HG02884 (cell line): ENCODE data around the gene CRYGN.

Source experiments
- ATAC-seq: cut with Tn5 transposase; IDR thresholded peaks from one replicate; pipeline ENCODE4 v1.9.1; 2021; ENCODE audit warnings: mild to moderate bottlenecking, moderate library complexity; ENCODE audit not compliant: unreplicated experiment

CRYGN gene

DNA sequence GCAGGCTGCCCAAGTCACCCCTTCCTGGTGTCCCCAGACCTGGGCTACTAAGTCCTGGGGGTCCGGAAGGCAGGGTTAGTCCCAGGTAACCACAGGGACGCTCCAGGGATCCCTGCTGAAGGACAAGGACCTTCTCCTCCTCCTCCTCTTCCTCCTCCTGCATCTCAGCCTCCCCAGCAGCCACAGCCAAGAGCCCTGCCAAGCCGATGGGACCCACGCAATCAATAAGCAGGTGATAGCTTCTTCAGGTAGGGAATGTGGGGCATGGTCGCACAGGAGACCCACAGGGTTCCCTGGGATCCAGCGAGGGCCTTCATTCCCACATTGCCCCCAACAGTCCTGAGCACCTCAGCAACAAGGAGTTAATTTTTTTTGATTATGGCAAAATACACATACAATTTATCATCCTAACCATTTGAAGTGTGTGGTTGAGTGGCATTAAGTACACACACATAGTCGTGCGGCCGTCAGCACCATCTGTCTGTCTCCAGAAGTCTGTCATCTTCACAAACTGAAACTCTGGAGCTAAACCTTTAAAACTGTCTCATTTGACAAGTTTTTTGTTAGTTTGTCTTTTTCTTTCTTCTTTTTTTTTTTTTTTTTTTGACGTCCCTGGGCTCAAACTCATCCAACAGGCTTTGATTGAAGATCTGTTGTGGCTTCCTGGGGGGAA lies 12.1 kb downstream of the CRYGN start:
- no peak for ATAC-seq

- no peak for ATAC-seq
Measured at GRCh38 chr7:151426904-151427704, 12.8 kb downstream of the CRYGN start.

GRCh38 chr7:151426441-151426903 lies 13.5 kb downstream of the CRYGN start:
- no peak for ATAC-seq

- ATAC-seq = no peak
Measured at GRCh38 chr7:151425670-151426440, 14.1 kb downstream of the CRYGN start.

DNA sequence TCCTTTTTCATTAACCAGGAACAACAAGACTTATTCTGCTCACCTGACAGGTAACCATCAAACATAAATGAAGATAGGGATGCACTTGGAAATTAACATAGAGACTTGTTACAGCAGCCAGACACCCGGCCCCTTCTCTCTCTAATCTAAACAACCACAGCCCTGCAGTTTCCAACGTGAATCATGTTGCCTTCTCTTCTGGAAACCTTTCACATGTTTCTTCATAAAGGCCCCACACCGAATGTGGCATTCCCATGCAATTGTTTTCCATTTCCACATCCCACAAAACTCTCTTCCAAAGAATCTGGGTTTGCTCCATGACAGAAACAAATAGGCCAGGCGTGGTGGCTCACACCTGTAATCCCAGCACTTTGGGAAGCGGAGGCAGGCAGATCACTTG lies 15.1 kb downstream of the CRYGN start:
- ATAC-seq = no peak

GRCh38 chr7:151423936-151424335 lies 16.0 kb downstream of the CRYGN start:
- no peak for ATAC-seq

DNA sequence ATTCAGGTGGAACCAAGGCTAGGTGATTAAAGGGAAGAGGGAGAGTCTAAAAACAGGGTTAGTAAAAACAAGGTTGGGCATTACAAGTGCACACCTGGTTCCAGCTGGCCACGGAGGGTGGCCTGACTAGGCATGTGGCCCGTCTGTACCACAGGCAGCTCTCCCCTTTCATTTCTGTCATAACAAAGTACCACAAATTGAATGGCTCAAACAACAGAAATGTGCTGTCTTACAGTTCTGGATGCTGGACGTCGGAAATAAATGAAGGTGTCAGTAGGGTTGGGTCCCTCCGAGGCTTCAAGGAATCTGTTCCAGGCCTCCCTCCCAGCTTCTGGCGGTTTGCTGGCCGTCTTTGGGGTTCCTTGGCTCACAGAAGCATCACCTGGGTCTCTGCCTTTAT lies 16.7 kb downstream of the CRYGN start:
- ATAC-seq = no peak

DNA sequence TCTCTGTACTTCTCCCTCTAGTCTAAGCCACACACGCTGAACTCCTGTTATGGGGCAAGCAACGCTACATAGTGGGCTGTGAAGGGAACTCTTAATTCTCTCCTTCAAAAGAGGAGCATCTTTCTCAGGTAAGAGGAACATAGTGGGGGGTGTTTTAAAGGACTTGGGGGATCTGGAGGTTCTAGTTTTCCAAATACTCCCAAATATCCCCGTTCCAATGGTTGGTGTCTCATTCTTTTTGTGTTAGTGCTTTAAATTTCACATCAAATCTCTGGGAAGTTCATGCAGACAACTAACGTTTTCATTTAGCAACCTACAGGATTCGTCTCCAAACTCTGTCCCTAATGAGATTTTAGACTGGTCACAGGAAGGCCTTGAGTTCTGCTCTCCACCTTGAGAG lies 17.7 kb downstream of the CRYGN start:
- no peak for ATAC-seq

DNA sequence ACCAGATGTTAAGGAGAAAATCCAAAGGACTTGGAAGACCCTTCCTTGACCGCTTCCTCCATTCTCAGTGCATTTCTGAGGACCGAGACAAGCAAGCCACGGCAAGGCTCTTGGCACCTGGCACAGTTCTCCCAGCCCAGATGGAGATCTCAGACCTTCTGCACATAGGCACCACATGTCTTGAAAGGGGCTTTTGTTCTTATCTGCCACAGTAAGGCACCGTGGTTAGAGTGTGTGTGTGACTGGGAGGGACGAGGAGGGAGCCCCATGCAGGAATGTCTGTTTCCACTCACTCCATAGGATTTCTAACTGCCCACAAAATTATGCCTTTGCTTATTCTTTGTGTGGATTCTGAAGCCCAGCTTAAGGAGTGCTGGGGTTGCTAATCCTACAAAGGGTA lies 19.8 kb downstream of the CRYGN start:
- no peak for ATAC-seq

DNA sequence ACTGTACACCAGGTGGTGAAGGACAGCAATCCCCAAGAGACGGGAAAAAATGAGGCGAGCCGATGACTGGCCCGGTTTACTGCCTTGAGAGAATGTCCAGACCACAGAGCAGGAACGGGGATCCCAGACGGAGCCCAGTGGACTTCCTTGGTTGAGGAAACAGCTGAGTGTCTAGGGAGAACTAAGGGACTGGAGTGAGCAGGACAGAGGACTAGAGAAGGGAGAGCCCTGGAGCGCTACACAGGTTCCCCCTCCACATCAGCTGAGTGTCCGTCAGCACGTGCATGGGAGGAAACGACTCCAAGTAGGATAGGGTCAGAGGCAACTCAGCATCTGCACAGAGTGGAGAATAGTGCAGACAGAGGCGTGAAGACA lies 23.0 kb downstream of the CRYGN start:
- ATAC-seq = no peak

DNA sequence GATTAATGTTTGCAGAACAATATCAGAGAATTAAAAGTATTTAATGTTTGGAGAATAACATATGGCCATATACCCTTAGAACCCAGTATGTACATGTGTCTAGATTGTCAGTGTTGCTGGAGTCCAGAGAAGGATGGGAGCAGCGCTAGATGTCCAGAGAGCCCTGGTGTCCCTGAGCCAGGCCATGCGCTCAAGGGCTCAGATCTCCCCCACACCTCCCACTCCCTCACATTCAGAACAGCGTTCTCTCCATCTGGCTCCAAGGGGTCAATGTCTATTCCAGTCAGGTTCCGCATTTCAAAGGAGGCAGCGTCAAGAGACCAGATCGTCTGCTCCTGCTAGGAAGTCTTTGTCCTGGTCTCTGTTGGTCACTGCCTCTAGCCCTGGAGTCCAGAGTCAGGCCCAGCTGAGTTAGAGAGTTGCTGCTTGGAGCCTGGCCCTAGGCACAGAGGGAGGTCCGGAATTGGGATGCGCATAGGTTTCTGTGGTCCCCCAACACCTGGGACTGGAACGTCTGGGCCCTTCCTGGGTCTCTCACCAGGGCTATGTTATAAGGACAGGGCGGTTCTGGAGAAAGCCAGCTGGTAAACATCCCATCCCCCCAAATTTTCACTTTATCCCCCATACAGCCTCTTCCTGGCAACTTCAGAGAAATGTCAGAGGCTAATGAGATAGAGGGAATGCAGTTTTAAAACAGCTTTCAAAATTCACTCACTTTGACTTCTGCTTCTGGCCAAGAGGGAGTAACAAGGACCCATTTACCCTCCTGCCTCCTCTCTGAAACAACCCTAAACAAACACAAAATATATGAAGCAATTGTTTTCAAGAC lies 23.6 kb downstream of the CRYGN start:
- no peak for ATAC-seq

- ATAC-seq = no peak
Measured at GRCh38 chr7:151415375-151416105, 24.4 kb downstream of the CRYGN start.

GRCh38 chr7:151413241-151413640 lies 26.7 kb downstream of the CRYGN start:
- ATAC-seq = no peak

DNA sequence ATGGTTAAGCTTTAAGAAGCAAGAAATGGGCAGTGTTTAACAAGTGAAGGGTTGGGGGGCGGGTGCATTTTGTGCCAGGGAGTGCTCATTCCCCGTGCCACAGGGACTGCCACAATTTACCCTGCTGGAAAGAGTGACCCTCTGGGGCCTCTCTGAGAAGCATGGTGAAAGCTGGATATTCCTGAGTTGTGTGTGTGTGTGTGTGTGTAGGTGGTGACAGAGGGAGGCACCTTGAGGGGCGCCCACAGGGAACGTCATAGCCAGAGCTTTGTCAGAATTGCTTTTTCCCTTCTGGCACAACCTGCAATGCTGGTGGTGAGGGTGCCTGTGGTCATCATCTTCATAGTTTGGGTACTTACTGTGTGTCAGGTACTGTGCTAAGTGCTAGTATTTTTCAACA lies 27.6 kb downstream of the CRYGN start:
- ATAC-seq = no peak

GRCh38 chr7:151411551-151411950 lies 28.4 kb downstream of the CRYGN start:
- no peak for ATAC-seq

- no peak for ATAC-seq
Measured at GRCh38 chr7:151410405-151411390, 29.2 kb downstream of the CRYGN start.

DNA sequence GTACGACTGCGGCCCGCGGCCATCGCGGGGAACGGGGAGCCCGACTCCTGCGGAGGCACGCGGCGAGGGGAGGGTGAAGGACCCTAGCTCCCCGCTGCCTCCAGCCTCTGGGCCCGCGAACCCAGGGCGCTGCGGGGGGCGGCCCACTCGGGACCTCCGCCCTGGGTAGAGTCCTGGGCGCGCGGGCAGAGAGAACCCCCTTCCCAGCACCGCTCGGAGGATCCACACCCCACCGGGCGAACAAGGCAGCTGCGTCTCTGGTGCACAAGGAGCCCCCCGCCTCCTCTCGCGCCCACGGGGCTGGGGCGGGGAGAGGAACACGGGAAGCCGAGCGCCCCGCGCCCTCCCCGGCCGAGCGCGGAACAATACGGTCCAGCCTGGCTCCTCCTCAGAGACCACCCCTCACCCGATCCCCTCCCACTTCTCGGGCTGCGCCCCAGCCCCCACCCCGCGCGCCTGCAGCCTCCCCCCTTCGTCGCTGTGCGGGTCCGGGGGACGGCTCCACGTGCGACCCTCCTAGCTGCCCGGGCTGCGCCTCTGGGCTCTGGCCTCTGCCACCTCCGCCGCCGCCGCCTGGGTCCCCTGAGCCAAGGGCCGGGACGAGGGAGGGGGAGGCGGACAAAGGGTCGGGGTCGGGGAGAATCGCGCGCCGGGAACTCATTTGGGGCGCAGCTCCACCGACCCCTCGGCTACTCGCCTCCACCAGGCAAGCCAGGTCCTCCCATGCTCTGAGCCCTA lies 30.1 kb downstream of the CRYGN start, which contains the start of gene WDR86:
TSS of gene WDR86 (minus strand) at position 372 of the 738 bp plus-strand sequence. CDS start 449 bp downstream, outside the sequence.
- ATAC-seq = no peak
